ENCODE results near the gene CLIP2. TPM values are rescaled to one million over a fixed set of nuclear protein-coding genes. Genes with fewer than 3 reads are reported as not detected.

CLIP2 gene
- total RNA-seq, 2 donors from 2014 or later, result 77.8 to 81.6 TPM

DNA sequence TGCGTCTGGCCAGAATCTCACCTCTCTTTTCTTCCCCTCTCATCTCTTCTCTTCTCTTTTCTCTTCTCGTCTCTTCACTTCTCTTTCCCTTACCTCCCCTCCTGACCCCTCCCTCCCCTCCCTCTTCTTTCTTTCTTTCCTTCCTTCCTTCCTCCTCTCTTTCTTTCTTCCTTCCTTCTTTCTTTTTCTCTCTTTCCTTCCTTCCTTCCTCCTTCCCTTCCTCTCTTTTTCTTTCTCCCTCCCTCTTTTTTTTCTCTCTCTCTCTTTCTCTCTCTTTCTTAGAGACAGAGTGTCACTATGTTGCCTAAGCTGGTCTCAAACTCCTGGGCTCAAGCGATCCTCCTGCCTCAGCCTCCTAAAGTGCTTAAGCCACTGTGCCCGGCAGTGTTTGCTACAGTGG is 159.9 kb downstream of the CLIP2 start:
- H3K4me3 ChIP-seq, result no peak overlapping the region
- no peak overlapping the region for H3K27ac ChIP-seq
- H3K4me1 ChIP-seq, result no peaks in the 10 kb centered on the region
- intact Hi-C loops (cut with DNase I), result no loop called here
- no peak for DNase-seq
- TF ChIP-seq, protein P1, sequence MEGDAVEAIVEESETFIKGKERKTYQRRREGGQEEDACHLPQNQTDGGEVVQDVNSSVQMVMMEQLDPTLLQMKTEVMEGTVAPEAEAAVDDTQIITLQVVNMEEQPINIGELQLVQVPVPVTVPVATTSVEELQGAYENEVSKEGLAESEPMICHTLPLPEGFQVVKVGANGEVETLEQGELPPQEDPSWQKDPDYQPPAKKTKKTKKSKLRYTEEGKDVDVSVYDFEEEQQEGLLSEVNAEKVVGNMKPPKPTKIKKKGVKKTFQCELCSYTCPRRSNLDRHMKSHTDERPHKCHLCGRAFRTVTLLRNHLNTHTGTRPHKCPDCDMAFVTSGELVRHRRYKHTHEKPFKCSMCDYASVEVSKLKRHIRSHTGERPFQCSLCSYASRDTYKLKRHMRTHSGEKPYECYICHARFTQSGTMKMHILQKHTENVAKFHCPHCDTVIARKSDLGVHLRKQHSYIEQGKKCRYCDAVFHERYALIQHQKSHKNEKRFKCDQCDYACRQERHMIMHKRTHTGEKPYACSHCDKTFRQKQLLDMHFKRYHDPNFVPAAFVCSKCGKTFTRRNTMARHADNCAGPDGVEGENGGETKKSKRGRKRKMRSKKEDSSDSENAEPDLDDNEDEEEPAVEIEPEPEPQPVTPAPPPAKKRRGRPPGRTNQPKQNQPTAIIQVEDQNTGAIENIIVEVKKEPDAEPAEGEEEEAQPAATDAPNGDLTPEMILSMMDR (IDR thresholded peaks at IDR 0.05), result no peak
- H3K9me3 ChIP-seq, result no peaks in the 10 kb centered on the region
- no peaks in the 10 kb centered on the region for H3K27me3 ChIP-seq
- H3K36me3 ChIP-seq, result no peaks in the 10 kb centered on the region
- H3K9ac ChIP-seq (ENCODE audit: low read depth in 2 of 2, low read length in 2 of 2), result no peak overlapping the region

DNA sequence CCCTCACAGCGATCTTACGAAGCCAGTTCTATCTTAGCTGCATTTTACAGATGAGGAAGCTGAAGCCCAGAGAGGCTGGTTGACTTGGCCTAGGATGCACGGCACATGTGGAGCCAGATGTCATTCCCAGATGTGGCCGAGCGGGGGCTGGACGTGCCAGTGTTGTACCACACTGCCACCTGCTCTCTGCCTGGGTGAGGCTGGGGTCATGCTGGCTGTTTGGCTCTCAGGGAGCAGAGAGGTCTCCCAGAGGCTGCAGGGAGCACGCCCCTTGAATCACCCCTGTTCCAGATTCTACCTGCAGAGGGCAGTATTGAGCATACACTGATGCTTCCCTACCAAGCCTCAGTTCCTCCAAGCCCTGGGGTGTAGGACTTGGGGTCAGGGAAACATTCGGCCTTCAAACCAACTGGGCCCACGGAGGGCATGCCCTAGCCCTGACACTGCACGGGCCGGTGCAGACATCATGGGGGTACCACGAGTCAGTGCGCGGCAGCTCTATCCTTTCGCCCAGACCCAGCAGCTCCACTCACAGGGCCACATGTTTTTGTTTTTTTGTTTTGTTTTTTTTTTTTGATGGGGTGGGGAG is 160.7 kb downstream of the CLIP2 start:
- H3K9me3 ChIP-seq, result no peaks in the 10 kb centered on the region
- no peak overlapping the region for H3K9ac ChIP-seq (ENCODE audit: low read depth in 2 of 2, low read length in 2 of 2)
- peak; percentile 83 for DNase-seq
- H3K27ac ChIP-seq, result no peak overlapping the region
- intact Hi-C loops (cut with DNase I), result no loop called here
- H3K36me3 ChIP-seq, result no peaks in the 10 kb centered on the region
- no peak overlapping the region for H3K4me3 ChIP-seq
- TF ChIP-seq, protein P1 (IDR thresholded peaks at IDR 0.05), result peak; percentile 92
- H3K4me1 ChIP-seq, result peaks cover 6% of the 10 kb centered on the region
- H3K27me3 ChIP-seq, result no peaks in the 10 kb centered on the region

- Histone ChIP-seq H3K27me3 (no peaks in the 10 kb centered on the region), H3K27ac (peak overlapping the region; percentile 70), H3K4me3 (peak overlapping the region; percentile 64), H3K9ac (ENCODE audit: low read depth in 2 of 2, low read length in 2 of 2) (peak overlapping the region in 1 of 2 donors; percentile 41), H3K4me1 (peaks cover 8% of the 10 kb centered on the region), H3K36me3 (no peaks in the 10 kb centered on the region), H3K9me3 (no peaks in the 10 kb centered on the region)
- DNase-seq, result peak; percentile 81
- TF ChIP-seq, protein P1 (IDR thresholded peaks at IDR 0.05), result no peak
- intact Hi-C loops (cut with DNase I), result no loop called here
These were observed 163.6 kb downstream of the CLIP2 start for GRCh38 chr7:74452748-74453321.

- TF ChIP-seq, protein P1 (IDR thresholded peaks at IDR 0.05), result no peak
- H3K9me3 ChIP-seq, result no peaks in the 10 kb centered on the region
- H3K4me1 ChIP-seq, result peaks cover 8% of the 10 kb centered on the region
- no peaks in the 10 kb centered on the region for H3K36me3 ChIP-seq
- H3K27me3 ChIP-seq, result no peaks in the 10 kb centered on the region
- H3K27ac ChIP-seq, result peak within 1 kb of the TSS; percentile 70
- intact Hi-C loops (cut with DNase I), result no loop called here
- peak; percentile 74 for DNase-seq
- peak within 1 kb of the TSS; percentile 64 for H3K4me3 ChIP-seq
- H3K9ac ChIP-seq (ENCODE audit: low read depth in 2 of 2, low read length in 2 of 2), result peak within 1 kb of the TSS; percentile 71 to 73
These were observed 164.3 kb downstream of the CLIP2 start, which contains the start of gene GTF2IRD1 for GRCh38 chr7:74453322-74454011. GTF2IRD1 (plus strand) TSS chr7:74453906; CDS start chr7:74508081, 54,175 bp downstream.

DNA sequence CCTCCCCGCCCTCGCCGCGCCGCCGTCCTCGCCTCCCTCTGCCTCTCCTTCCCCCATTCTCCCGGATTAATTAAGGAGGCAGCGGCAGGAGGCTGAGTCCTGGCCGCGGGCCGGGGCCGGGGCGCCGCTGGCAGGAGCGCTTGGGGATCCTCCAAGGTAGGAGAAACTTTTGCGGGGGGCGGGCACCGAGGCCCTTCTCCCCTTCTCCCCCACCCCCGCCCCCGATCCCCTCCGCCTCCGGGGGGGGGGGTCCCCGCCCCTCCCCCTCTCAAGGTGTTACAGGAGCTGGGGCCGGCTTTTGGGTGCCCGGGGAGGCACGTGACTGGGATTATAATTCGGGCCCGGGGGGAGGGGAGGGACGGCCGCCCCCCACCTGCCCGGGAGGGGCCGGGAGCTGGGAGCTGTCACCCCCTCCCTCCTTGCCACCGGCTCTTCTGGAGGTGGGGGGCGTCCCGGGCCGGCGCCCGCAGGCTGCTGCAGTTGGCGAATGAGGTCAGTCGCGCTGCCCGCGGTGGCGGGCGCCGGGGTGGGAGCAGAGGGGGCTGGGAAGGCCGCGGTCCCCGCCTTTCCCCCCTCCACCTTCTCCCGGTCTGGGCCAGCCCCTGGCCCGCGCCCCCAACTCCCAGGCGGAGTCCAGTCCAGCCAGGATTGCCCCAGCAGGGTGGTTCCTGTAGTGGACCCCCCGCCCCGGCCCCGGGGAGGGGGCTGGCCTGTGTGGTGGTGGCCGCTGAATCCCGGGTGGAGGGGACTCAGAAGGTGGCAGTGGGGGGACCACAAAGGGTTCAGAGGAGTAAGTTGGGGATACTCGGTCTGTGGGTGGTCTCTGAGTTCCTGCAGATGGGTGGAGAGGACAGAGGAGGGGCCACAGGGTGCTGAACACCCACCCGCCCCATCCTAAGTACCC is 165.1 kb downstream of the CLIP2 start:
- Histone ChIP-seq H3K9ac (ENCODE audit: low read depth in 2 of 2, low read length in 2 of 2) (peak overlapping the region; percentile 71 to 73), H3K27me3 (no peaks in the 10 kb centered on the region), H3K4me1 (peaks cover 8% of the 10 kb centered on the region), H3K9me3 (no peaks in the 10 kb centered on the region), H3K36me3 (no peaks in the 10 kb centered on the region), H3K4me3 (peak overlapping the region; percentile 64), H3K27ac (peak overlapping the region; percentile 70)
- intact Hi-C loops (cut with DNase I), result no loop called here
- DNase-seq, result no peak
- TF ChIP-seq, protein P1 (IDR thresholded peaks at IDR 0.05), result no peak

Measured in colonic mucosa (tissue), 4 donors.